HG02970 (cell line): Measurements from ENCODE around the gene EVI2B.
"Not testable (repeated sequence)": the region's sequence is repeated elsewhere in the genome, so short reads cannot be mapped to it uniquely, and the experiment has no call there.

Experiments
- ATAC-seq: cut with Tn5 transposase; IDR thresholded peaks from one replicate; pipeline ENCODE4 v1.9.1; 2021; ENCODE audit warnings: mild to moderate bottlenecking, moderate library complexity, moderate number of reproducible peaks; ENCODE audit not compliant: unreplicated experiment, low FRiP score

EVI2B gene

DNA sequence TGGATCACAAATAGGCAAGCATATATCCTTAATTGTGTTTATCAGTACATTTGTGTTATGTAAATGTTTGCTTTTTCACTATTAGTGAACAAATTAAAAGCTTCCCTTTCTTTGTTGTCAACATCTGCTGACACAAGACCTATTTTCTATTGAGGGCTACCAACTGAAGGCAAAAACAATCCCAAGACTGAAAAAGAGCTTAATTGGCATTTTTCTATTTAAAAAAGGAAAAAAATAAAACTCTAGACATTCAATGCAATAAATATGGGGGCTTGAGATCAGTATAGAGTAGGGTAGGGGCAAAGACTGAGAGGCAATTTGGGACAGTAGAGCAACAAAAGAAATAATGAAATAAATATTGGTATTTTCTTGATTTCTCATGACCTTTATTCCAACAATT, 41.1 kb downstream of the EVI2B start:
- ATAC-seq = no peak

DNA sequence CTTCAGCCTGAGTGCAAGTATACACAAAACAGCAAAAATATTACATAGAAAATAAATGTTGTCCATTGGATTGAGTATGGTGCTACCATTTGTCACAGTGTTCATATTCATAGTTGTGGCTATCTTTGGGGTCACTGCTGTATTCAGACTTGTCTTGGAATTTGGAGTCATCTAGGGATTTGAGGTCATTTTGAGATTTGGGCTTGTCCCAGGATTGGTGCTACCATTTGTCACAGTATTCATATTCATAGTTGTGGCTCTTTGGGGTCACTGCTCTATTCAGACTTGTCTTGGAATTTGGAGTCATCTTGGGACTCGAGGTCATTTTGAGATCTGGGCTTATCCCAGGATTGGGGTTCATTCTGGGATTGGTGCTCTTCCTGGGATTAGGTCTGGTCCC, 41.6 kb downstream of the EVI2B start:
- ATAC-seq = no peak

DNA sequence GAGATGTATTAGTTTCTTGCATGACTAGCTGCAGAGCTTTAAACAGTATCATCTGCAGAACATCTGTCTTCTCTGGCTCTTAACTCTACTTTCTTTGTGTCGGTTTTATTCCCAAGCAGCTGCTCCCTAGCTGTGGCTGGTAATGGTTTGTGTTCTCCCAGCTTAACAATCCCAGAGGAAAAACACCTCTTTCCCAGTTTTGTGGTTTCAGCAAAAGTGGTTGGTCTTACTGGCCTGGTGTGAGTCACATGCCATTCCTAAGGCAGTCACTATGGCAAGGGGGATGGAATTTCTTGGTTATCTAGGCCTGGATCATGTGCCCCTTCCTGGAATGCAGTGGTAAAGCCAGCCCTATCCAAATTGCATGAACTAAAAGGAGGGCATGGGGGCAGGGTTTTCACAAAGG, 44.3 kb downstream of the EVI2B start:
- no peak for ATAC-seq

DNA sequence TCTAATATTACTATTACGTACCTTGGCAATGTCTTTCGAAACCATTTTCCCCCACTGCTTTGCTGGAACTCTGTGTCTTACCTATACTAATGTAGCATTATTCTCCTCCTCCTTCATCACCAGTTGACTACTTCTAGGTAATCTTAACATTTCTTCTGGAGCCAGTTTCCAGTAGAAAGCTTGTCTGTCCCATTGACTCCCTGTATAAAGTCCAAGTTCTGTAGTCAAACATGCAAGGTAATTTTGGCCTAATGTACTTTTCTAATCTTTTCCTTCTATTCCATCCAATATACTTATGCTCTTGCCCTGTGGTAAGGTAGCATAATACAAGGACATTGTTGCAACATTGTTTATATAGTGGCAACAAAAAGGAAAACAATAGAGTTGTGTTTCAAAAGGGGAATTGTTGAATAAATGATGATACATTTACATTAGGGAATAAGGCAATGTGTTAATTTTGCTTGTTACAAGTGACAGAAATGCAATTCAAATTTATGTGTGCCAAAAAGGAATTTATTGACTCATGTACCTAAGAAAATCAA, 44.7 kb downstream of the EVI2B start:
- no peak for ATAC-seq

DNA sequence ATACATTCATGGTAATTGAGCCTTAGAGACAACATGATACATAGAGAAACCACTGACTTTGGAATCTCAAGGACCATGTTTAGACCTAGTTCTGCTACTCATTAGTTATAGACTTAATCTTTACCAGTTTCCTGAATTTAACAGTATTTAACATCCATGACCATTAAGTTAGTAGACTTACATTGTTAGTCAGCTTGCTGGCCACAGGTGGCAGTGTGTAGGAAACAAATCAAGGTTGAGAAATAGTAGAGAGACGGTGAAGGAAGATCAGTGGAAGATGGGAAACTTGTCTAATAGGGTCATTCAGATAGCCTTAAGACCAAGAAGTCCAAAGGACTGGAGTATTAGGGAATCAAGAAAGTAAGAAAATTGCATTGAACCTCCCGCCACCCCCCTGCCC, 47.8 kb downstream of the EVI2B start:
- no peak for ATAC-seq

DNA sequence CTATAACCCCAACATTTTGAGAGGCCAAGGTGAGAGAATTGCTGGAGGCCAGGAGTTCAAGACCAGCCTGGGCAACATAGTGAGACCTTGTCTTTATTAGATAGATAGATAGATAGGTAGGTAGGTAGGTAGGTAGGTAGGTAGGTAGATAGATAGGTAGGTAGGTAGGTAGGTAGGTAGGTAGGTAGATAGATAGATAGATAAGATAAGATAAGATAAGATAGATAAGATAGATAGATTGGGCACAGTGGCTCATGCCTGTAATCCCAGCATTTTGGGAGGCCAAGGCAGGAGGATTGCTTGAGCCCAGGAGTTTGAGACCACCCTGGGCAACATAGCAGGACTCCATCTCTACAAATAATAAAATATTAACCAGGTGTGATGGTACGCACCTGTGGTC, 50.9 kb downstream of the EVI2B start:
- ATAC-seq = not testable (repeated sequence)

DNA sequence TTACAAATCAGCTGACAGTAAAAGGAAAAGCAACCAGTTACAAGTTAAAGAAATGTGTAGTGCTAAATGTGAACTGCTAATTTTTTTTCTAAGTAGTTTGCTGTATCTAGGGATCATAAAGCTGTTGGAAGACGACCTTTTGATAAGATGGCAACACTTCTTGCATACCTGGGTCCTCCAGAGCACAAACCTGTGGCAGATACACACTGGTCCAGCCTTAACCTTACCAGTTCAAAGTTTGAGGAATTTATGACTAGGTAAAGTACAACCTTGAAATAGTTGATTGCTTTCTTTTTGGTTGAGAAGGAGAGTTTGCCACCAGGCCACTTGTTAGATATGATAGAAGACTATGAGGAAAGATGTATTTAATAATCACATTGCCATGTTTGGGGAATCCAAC, 52.3 kb downstream of the EVI2B start:
- no peak for ATAC-seq

DNA sequence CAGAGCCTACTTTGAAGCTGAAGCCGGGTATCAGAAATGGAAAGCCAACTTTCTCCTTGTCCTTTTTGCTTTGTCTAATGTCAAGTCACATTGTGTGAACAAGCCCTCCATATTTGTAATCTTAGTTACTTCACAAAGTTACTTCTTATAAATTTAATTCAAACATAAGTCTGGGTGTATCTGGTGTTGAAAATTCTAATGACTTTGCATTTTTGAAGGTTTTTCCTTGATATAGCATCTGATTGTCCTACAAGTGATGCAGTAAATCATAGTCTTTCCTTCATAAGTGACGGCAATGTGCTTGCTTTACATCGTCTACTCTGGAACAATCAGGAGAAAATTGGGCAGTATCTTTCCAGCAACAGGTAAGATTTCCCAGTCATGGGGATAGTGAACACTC, 53.7 kb downstream of the EVI2B start:
- no peak for ATAC-seq

DNA sequence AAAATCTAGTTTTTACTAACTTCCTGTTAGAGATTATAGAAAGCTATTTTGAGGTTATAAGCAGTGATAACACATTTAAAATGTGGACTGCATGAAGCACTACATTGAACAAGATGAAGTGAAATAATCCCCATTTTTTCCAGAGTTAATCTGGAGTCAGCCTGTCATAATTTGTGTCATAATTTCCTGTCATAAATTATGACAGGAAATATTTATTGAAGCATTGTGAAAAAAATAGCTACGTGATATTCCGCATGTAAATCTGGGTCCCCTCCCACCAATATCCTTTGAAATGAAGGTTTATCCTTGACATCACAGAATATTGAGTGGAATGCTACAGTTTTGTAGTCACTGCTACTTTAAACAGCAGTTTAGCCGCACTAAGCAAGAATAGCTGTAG, 56.9 kb downstream of the EVI2B start:
- no peak for ATAC-seq

DNA sequence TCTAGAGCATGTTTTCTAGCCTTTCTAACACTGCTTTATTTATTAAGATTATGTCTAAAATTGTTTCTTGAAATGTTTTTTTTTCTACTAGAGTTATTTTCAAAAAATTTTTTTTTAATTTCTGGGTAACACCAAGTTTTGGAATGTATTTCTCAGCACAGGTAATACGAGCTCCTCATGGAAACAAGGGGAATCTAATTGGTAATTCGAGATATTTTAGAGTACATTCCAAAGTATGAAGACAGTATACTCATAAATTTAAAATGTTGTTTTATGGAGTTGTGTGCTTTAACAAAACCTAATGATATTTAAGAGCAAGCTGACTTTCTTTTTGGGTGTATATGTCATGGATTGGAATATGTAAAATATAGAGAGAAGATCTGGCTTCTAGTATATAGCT, 59.2 kb downstream of the EVI2B start:
- no peak for ATAC-seq
